ENCODE measurements around the gene AMFR.

- TF ChIP-seq CTCF (IDR thresholded peaks at IDR 0.05) (no peak), ZFX (IDR thresholded peaks at IDR 0.05; ENCODE audit: borderline replicate concordance) (no peak)
Measured at GRCh38 chr16:56337131-56337857, 88.1 kb downstream of the AMFR start.

All from 22Rv1 (cell line).